Stimulated activated CD8-positive, alpha-beta memory T cell treated with anti-CD3 and anti-CD28 coated beads, Interleukin-12 subunit alpha, Interleukin-12 subunit beta, amount 100 ng/mL, for 24 hours (primary cell): ENCODE data around the gene CCDC170.
"Not testable (repeated sequence)": the region's sequence is repeated elsewhere in the genome, so short reads cannot be mapped to it uniquely, and the experiment has no call there.

Source experiments
- DNase-seq: peaks from one replicate; pipeline ENCODE4 v3.0.0-alpha.2; 2020; ENCODE audit errors: extremely low read depth

Gene CCDC170, protein sequence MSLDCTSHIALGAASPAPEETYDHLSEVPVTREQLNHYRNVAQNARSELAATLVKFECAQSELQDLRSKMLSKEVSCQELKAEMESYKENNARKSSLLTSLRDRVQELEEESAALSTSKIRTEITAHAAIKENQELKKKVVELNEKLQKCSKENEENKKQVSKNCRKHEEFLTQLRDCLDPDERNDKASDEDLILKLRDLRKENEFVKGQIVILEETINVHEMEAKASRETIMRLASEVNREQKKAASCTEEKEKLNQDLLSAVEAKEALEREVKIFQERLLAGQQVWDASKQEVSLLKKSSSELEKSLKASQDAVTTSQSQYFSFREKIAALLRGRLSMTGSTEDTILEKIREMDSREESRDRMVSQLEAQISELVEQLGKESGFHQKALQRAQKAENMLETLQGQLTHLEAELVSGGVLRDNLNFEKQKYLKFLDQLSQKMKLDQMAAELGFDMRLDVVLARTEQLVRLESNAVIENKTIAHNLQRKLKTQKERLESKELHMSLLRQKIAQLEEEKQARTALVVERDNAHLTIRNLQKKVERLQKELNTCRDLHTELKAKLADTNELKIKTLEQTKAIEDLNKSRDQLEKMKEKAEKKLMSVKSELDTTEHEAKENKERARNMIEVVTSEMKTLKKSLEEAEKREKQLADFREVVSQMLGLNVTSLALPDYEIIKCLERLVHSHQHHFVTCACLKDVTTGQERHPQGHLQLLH

DNA sequence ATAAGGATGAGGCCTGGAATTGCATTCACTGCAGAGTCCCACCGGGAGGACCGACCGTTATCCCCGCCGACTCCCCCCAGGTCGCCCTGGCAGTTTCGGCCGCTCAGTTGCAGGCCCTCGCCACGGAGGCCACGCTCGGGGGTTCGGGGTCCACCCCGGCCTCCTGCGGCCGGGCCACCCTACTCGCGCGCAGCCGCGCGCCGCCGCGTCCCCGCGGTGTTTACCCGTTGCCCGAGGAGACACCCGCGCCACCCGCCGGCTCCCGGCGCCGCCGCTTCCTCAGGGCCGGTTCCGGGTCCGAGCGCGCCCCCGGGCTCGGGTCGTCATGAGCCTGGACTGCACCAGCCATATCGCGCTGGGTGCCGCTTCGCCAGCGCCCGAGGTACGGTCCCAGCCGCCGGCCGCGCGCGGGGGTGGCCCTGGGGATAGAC, at the start of gene CCDC170:
TSS of gene CCDC170 (plus strand) at position 214 of the 431 bp plus-strand sequence. CDS start at position 326, 112 bp downstream.
- DNase-seq: no peak

DNA sequence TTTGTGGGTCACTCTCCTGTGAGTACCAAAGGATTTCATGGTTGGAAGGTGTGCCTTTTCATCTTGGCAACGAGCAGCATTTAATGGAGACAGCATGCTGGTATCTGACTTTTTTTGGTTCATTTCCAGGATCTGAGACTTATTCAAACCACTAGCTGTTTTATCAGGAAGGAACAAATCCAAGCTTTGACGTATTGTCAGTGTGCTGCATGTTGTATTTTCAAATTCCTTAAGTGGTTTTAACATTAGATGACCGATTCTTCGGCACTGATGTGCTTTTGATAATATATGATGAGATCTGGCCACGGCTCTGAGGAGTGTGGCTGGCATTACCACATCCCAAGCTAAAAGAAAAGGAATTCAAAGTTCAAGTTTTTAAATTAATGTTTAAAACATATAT, 48.3 kb upstream of the CCDC170 start:
- no peak for DNase-seq

DNA sequence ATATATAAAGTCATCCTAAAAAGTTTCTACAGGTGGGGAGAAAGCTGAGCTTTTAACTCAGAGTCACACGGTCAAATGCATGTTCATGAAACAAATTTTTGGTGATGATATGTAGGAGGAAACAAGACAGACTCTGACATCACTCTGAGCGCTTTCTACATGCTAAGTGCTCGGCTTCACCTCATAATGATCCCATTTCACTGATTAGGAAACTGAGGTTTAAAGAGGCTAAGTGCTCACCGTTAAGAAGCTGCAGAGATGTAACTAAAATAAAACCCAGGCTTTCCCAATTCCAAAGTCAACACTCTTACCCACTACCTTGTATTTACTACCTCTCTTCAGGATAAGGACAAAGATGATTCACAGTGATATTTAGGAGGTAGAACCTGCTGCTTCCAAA, 46.6 kb upstream of the CCDC170 start:
- no peak for DNase-seq

DNA sequence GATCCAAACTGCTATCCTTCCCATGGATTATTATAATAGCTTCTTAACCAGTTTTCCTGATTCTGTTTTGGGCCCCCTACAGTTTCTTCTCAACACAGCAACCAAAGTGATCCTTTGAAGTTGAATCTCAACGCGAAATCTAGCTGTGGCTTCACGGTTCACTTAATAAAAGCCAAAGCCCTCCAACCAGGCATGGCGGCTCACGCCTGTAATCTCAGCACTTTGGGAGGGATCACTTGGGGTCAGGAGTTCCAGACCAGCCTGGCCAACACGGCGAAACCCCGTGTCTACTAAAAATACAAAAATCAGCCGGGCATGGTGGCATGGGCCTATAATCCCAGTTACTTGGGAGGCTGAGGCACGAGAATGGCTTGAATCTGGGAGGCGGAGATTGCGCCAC, 45.2 kb upstream of the CCDC170 start:
- DNase-seq: no peak

GRCh38 chr6:151450928-151451327, 42.9 kb upstream of the CCDC170 start:
- DNase-seq: not testable (repeated sequence)

DNA sequence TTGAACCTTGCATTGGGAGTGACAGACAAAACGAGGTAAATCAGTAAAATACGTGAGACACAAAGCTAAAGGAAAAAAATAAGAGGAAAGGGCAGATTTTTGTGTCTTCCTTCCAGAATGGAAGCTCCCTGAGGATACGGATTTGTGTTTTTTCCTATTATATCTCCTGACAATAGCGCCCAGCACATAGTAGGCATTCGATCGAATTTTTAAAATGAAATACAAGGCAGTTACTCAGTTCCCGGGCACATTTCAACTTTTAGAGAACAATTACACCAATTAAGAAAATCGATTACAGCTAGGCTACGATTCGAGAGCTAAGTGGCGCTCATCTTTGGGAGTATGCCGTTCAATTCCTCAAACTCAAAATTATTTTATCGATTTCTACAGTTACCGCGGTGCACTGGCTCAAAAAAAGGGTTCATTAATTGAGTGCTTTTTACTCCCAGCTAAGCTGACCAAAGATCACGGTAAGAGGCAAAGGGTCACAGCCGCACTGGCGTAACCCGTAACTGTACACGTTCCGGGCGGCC, 42.3 kb upstream of the CCDC170 start:
- no peak for DNase-seq

DNA sequence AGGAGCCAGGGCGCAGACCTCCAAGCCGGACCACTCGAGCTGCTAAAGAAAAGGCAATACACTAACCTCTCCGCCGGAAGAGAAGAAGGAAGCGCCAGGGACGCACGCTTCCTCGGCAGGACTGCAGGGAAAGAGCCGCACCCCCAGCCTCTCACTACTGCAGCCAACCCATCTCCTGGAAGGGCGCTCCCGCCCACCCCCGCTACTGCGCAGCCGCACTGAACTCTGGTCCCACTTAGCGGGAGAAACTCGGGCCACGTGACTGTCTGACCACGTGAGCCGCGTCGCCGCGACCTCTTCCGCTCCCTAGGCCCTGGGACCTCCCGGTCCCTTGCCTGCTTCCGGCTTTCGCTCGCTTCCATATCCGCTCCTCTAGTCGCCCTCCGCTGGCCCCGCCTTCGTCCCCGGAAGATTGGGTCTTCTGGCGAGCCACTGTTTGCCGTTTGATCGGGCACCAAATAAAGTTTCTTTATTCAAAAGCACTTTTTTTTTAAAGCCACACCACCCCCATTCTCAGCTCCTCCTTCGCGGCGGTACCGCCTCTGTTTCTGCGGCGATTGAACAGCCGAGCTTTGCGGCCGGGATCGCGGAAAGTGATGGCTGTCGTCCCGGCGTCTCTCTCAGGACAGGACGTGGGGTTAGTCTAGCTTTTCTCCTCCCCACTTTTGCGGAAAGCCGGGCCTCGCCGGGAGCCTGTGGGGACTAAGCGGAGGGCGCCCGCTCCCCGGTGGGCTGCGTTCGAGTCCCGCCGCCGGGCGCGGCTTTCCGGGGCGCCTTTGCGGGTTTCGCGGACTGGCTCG, 41.7 kb upstream of the CCDC170 start, which contains the start of gene RMND1:
TSS of gene RMND1 (minus strand) at position 177 of the 800 bp plus-strand sequence. CDS start 6,315 bp downstream, outside the sequence.
- DNase-seq: peak; percentile 99

- no peak for DNase-seq
Observed at GRCh38 chr6:151452750-151453427, 40.9 kb upstream of the CCDC170 start.

GRCh38 chr6:151455751-151456398, 37.9 kb upstream of the CCDC170 start:
- not testable (repeated sequence) for DNase-seq

- no peak for DNase-seq
Observed at GRCh38 chr6:151461673-151462072, 32.1 kb upstream of the CCDC170 start.

GRCh38 chr6:151464702-151465101, 29.1 kb upstream of the CCDC170 start:
- DNase-seq: no peak

- no peak for DNase-seq
Observed at GRCh38 chr6:151475653-151476523, 17.9 kb upstream of the CCDC170 start.

DNA sequence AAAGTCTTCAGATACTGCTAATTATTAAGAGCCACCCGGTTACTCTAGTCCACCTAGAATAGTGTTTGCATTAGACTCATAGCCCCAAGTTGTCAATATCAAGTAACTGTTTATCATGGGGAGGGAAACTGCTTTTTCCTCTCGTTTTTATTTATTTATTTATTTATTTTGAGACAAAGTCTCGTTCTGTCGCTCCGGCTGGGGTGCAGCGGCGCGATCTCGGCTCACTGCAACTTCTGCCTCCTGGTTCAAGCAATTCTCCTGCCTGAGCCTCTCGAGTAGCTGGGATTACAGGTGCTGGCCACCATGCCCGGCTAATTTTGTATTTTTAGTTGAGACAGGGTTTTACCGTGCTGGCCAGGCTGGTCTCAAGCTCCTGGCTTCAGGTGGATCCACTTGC, 16.1 kb upstream of the CCDC170 start:
- DNase-seq: no peak

DNA sequence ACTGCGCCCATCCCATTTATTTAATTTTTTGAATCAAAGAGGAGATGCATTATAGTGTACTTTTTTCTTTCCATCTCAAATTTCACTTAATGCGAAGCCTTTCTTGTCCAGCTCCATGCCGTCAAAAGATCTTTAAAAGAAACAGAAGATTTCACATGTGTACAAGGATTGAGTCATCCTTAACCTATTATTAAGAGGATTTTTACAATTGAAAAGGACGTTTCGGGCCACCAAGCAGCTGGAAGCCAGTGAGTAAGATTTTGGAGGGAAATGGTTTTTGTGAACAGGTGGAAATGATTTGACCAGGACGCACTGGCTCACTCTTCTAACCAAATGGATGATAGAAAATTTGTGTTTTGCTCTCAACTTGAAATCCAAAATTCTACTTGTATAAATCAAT, 15.1 kb upstream of the CCDC170 start:
- DNase-seq: no peak

DNA sequence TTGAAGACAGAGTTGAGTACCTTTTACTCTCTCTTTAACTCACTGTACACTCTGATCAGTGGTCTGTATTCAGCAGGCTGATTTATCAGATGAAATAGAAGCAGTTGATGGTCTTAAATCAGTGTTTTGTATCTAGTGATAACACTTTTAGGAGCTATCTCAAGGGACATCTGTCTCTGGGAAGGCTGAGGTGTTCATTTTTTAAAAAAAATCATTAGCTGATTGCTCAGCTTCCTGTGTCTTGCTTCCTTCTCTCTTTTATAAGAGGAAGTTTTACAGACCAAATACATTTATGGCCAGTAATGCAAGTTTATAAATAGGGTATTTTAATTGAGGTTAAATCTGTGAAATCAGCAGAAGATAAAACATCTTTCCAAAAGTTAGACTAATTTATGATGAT, 12.0 kb upstream of the CCDC170 start:
- DNase-seq: no peak

DNA sequence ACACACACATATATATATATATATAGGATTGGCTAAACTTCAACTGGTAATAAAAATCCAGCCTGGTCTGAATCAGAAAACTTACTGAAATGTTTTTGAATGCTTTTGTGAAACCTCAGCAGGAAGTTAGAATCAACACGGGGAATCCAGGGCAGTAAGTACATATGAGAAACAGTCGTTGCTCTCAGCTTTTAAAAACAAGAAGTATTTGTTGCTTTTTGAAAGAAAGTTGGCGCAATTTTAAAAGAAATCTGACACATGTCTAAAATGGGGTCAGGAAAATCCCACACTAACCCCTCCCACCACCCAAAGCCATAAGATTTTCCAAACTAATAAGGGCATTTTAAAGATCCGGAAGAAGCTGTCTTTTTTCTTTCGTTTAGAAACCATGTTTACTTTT, 11.5 kb upstream of the CCDC170 start:
- no peak for DNase-seq

- no peak for DNase-seq
Observed at GRCh38 chr6:151483994-151484393, 9.8 kb upstream of the CCDC170 start.

GRCh38 chr6:151488226-151488625, 5.6 kb upstream of the CCDC170 start:
- no peak for DNase-seq

DNA sequence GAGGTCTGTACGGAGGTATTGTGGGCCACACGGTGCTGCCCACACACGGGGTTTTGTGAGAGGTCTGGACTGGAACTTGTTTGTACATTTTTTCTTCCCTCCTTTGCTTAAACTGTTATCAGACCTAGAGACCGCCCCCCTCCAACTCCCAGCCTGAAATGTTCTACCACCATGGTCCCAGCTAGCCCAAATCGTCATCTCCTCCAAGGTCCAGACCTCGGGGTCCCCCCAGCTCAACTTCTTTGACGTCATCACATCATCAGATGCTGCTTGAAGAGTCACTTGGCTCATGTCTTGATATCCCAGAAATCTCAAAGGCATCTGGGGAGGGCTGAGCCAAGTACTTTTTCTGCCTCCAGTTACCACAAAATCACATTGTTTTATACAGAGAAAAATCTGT, 2.8 kb upstream of the CCDC170 start:
- DNase-seq: no peak
